Brain pericyte (primary cell): Measurements from ENCODE around the gene ZC3H12A.

Experiments used
- DNase-seq: peaks from one replicate; pipeline ENCODE4 v3.0.0-alpha.2; 2012; ENCODE audit warnings: low read depth, low spot score

The ZC3H12A gene

DNA sequence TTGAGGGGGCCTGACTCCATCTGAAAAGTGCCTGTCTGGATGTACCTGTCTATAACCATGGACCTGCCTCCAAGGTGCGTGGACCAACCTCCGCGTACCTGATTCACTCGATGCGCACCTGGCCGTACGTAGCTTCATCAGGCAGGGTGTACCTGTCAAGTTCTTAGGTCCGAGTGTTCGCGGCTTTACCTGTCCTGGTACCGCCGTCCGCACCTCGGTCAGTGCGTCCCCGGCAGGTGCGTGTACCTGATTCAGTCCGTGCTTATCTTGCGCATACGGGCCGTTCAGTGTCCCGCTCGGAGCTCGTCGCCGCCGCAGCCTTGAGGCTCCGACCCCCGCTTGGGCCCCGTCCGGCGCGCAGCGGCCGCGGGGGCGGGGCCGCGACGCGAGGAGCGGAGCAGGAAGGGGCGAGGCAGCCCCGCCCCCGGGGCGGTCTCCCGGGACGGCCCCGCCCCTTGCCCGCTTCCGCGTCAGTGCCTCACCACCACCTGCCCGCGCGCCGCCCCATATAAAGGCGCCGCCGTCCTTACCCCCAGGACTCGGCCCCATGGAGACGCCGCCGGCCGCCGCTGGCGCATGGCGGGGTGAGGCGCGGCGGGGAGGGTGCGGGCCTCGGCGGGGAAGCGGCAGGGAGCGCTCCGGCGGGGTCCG, at the start of gene ZC3H12A:
TSS of gene ZC3H12A (plus strand) at position 535 of the 651 bp plus-strand sequence. CDS start 917 bp downstream, outside the sequence.
- no peak for DNase-seq

DNA sequence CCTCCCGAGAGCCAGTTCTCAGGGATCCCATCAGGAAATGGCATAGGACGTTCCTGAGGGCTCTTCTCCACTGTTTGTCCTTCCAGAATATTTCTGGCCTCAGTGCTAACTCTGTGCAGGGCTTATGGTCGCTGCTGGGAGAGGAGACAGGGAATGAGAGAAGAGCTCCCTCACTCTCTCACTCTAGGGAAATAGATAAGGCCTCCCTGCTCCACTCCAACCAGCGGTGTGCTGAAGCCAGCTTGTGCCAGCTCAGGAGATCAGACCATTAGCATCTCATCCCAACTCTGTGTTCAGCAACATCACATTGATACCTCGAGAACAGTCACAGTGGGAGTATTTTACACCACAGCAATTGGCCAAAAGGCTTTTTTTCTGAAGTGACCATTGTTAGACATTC, 49.2 kb upstream of the ZC3H12A start:
- no peak for DNase-seq

DNA sequence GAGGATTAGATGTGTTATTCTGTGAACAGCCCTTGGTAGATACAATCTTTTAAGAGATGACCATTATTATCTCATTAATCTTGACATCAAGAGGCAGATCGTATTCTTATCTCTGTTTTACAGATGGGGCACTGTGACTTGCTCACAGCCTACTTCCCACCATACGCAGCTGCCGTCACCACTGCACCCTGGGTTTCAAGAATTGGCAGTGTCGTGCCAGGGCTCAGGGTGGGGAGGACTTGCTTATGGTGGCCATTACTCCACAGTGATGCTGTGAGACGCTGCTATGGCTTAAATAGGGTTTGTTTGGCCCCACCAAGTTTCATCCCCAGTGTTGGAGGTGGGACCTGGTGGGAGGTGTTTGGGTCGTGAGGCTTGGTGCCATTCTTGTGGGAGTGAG, 45.4 kb upstream of the ZC3H12A start:
- DNase-seq = no peak

DNA sequence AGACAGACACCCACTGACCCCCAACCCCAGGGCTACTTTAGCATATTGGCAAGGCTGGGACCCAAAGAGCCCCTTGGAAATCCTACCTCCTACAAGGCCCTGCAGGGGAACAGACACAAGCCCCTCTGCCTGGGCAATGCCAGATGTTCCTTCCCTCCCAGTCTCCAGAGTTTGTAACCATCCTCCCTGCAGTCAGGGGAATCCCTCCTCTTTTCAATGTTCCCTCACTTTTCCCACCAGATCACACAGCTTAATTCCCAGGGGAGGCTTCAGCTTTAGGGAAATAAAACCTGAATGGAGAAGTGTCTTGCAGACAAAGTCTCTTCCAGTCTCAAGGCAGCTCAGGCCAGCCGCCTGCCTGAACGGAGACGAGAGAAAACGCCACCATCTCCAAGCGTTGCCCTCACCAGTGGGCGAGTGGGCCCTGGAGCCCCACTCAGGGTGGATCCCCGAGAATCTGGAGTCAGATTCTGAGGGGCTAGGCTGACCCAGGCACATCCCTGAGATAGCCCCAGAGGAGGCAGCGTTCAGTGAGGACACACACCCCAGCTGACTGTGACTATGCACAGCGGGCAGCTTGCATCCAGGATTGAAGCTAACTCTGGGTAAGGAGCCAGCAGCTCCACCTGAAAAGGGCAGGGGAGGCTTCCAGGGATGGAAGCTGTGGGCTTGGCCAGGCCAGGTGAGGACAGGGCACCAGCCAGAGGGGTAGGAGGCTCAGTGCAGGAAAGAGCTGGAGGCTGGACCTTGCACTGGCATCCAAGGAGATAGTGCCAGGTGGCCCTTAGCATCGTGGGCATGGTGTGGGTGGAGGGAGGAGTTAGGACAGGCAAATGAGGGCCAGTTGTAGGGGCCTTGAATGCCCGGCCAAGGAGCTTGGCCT, 44.0 kb upstream of the ZC3H12A start:
- DNase-seq = no peak

DNA sequence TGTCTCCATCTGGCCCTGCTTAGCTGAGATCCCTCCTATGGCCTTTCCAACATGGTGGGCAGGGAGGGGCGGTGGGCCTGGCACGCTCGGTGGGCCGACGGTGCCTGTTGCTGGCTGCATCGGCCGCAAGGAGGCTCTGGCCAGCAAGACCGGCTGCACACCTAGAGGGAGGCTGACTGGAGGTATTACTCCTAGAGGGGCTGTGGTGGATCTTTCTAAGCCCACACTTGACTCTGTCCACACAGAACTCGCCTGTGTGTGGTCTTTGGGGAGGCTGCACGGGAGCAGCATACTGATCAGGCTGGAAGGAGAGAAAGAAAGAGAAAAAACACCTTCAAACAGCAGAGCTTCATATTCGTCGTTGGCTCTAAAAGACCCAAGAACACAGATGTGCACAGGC, 41.7 kb upstream of the ZC3H12A start:
- DNase-seq = no peak

DNA sequence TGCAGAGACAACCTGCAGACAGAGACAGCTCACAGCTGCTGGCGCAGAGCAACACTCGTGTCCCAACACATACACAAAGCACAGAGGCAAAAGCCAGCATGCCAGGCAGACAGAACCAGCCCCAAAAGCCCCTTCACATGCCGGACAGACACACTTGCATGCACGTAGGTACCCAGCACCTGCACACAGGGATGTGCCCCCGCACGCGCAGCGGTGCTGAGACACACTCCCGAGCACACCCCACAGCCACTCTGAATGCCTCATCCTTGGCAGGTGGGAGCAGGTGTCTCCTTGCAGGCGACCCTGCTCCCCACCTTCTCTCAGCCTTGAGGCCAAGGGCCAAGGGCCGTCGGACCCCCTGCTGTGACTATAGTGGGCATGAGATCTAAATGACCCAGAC, 41.2 kb upstream of the ZC3H12A start:
- DNase-seq = no peak

DNA sequence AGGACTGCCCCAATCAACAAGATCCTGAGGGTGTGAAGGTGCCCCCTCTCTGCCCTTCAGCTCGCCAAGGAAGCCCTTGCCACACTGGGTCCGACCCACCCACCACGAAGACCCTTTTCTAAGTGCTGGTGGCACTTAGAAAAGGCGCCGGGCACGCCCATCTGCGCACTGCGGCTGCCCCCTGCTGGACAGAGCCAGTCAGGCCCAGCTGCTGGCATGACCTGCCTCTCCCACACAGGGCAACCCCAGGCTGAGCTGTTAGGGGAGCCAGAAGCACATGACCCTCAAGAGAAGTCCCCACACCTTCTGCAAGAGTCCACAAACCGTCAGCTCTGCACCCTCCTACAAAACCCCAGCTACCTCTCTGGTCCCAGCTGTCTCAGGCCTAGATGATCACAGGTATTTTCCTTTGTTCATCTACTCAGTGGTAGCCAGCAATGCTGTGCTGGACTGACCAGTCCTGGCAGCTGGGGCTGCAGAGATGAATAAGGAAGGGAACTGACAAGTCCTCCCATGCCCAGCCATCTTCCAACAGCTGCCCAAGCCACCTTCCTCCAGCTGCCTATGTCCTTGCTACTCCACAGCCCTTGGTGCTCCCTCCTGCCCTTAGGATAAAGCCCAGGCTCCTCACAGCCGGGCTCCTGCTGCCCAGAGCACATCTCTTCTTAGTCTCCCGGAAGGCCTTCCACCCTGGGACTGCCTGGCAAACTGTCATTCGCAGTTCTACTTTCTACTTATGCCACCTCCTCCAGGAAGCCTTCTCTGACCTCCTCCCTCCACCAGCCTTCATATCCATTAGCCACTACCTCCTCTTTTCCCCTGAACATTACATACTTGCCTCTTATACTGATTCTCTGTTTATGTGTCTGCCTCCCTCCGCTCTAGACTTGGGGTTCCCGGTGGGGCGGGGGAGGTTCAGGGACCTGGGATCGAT, 39.8 kb upstream of the ZC3H12A start:
- no peak for DNase-seq

DNA sequence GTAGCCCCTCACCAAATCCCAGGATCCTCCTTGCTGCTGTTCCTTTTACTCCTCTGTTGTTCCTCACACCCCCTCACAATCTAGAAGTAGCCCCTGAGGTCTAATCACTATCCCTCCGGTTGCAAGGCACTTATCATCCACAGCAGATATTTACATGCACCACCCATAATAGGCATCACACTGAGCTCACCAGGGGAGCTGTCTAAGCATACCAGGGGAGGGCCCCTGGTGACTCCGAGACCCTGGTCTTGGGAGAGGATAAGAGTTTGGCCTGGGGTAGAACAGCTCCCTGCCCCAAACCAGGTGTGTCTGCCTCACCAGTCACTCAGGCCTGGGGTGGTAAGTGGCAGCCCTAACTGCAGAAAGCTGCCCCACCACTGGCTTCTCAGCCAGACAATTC, 37.3 kb upstream of the ZC3H12A start:
- DNase-seq = no peak

DNA sequence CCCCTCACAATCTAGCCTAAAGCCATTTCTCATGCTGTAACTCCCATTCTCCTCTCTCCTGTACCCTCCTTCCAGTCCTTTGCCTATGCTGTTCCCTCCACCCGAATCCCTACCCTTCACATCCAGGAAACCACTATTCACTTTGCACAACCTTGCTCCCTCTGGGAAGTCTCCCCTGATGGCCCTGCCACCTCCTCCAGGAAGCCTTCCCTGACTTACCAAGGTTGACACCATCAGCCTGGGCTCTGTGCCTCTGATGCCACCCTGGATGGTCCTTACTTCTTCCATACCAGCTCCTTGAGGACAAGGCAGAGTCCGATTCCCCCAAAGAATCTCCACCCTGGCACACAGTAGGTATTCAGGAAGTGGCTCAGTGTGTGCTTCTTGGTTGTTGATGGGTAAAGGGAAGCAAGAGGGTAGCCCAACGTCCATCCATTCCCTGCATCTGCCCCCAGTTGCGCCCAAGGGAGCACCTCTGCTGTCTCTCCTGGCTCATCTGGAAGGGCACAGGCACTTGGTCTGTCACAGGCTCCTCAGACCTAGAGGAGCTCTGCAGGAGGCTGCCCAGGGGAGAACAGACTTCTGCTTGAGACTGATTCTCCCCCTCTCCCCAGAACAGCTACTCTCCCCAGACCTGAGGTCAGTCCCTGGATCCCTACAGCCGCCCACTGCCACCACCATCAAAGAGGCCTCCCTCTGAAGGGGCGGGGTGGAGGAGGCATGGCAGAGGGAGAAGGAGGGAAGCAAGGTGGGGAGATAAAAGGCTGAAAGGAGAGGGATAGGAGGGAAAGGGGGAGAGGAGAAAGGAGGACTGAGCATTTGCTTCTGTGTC, 36.1 kb upstream of the ZC3H12A start:
- no peak for DNase-seq

DNA sequence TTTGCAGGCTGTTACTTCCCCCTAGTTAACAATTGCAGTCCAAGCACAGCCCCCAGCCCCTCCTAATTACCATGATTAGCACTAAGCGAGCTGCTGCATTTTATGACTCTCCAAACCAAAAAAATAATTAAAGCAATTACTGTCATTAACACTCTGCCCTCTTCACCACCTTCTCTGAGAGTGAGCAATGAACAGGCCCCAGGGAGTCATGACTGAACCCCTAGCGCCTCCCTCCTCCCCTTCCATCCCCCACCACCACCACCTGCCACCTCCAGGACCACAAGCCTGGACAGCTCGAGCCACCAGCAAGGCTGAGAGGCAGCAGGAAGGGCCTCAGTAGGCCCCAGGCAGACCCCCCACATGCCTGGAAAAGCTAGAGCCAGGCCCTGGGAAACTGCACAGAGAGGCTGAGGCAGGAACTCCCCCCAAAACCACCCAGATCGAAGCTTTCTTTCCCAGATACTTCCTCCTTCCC, 35.5 kb upstream of the ZC3H12A start:
- no peak for DNase-seq

DNA sequence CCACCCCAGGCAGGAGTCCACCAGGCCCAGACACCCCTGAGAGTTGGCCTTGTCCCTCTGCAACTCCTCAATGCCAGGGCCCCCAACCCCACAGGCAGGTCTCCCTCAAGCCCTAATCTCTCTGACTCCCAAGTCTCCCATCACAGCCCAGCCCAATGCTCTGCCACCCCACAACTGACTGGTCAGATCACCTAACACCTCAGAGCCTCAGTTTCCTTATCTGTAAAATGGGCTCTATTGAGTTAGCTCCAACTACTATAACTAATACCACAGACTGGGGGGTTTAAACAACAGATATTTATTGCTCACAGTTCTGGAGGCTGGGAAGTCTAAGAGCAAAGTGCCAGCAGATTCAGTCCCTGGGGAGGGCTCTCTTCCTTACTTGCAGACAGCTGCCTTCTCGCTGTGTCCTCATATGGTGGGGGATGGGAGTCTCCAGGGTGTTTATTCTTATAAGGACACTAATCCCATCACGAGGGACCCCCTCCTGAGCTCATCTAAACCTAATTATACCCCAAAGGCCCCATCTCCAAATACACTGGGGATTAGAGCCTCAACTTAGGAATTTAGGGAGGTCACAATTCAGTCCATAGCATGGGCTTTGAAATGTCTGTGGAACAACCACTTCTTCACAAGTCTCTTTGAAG, 34.9 kb upstream of the ZC3H12A start:
- no peak for DNase-seq

DNA sequence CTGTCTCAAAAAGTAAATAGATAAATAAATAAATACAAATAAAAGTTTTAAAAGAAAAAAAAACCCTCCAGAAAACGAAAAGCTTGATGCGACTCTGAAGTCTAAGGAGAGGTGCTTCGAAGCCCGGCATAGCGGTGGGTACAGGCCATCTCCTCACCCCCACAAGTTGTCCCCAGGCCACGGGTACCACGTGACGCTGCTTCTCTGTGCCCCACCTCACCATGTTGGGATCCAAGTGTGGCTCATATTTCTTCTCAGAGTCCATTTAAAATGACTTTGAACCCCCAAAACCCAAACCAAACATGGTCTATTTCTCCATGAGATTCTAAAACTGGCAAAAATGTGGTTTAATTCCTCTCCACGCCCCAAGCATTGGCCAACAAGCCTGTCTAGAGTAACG, 32.9 kb upstream of the ZC3H12A start:
- DNase-seq = no peak

DNA sequence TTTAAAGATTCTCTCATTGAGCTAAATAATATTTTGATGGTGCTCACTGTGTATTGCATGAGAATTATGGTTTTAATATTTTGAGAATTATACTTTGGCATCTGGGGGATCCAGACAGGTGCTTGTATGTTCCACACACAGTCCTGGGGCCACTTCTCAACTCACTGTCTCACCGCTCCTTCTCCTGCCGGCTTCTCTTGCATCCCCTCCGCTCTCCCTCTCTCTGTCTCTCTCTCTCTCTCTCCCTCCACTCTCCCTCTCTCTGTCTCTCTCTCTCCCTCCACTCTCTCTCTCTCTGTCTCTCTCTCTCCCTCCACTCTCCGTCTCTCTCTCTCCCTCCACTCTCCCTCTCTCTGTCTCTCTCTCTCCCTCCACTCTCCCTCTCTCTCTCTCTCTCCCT, 32.2 kb upstream of the ZC3H12A start:
- DNase-seq = no peak

DNA sequence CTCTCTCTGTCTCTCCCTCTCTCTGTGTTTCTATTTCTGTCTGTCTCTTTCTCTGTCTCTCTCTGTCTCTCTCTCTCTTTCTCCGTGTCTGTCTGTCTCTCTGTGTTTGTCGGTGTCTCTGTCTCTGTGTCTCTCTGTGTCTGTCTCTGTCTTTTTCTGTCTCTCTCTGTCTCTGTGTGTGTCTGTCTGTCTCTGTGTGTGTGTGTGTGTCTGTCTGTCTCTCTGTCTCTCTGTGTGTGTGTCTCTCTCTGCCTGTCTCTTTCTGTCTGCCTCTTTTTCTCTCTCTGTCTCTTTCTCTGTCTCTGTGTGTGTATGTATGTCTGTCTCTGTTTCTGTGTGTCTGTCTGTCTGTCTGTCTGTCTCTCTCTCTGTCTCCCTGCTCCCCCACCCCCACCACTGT, 31.7 kb upstream of the ZC3H12A start:
- no peak for DNase-seq

DNA sequence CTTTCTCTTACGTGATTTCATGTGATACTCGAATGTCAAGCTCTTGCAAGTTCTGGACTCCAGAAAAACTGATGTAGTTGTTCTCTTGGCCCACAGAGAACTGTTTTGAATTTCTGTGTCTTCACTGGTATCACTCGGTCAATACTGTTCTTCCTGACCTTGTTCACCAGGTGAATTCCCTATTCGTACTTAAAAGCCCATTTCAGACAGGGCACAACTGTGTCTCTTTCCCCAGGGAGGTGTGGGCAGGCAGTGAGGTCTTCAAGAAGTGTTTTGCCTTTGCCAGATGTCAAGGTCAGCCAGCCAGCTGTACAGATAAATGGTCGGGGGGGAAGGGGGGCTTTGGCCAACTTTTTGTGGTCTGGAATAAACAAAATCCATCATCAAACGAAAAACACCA, 27.5 kb upstream of the ZC3H12A start:
- DNase-seq = no peak

DNA sequence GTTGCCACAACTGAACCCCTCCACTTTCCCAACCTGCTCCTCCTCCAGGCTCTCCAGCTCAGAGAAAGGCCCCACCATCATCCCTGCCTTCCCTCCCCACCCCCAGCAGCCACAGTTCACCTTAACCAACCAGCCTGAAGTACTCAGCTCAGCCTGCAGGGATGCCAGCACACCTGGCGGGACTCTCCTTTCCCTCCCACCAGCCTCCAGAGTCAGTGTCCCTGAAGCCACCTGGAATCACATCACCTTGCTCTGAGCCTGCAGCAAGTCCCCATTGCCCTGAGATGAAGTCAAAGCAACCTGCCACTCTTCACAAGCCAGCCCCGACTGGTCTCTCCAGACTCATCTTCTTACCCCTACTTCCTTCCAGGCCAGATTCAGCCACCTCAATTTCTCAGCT, 26.2 kb upstream of the ZC3H12A start:
- DNase-seq = no peak

DNA sequence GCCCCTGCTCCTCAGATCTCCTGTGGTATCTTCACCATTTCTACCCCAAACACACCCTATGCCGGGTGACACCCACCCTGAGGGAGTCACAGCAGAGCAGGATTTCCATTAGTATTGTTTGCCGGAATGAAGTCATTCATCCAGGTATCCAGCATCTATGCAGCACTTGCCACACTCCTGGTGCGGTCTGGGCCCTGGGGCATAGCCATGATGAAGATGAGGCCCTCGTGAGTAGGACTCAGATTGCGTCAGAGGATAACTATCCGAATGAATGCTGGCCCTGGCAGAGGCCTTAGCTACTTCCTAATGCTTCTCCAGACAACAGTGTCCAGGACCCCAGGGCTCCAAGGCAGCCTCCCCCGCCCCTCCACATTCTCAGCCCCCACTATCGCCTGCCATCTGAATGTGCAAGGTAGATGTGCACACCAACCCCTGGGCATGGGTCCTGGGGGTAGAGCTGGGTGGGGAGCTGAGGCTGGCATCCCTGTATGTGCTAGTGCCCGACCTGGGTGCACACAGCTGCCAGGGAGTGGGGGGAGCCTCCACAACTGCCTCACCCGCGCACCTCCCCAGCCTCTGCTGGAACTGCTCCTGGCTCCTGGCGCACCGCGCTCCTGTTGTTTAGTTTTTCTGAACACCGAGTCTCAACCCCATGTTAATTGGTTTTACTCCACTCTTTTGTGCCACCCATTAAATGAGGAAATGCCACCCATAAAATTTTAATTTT, 25.5 kb upstream of the ZC3H12A start:
- no peak for DNase-seq

DNA sequence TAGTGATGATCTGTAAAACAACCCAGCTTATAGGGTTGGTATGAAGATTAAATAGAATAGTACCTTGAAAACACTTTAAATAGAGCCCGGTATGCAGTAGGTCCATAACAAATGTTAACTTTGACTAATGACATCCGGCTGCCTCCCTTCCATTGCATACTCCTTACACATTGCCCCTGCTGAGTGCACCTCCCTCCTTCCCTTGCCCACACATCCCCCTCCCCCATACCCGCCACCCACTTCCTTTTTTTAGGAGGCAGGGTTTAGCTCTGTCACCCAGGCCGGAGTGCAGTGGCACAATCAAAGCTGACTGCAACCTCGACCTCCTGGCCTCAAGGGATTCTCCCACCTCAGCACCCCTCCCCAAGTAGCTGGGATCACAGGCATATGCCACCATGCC, 24.4 kb upstream of the ZC3H12A start:
- no peak for DNase-seq

DNA sequence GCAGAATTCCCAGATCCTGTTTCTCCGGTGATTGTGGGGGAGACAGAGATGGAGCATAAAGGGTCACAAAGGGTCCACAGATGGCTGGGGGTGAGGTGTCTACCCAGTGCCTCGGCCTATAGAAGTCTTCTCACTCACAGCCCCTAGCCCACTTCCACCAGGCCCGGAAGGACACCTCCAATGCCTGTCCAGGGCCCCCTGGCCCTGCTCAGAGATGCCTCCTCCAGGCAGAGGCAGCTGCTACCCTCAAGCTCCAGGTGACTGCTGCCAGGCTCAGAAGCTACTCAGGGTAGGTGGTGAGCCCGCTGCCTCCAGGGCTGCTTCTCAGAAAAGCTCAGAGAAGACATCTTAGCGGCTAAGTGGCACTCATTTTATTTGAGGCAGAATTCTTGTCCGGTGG, 22.0 kb upstream of the ZC3H12A start:
- DNase-seq = no peak

DNA sequence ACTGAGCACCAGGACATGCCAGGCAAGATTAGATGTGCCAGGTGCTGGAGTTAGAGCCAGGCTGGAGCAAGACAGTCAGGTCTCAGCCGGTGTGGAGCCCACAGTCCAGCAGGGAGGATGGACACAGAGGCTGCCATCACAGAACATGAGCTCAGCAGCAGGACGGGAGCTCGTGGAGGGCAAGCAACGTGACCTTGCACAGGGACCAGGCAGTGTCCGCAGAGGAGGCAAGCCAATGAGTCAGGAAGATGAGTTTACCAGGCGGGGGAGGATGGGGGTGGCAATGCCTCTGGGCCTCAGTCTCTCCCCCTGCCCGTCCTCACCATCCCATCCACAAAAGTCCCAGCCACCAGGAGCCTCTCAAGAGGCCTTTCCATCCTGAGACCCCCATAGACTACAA, 20.7 kb upstream of the ZC3H12A start:
- DNase-seq = no peak
